HUES64 (cell line): ENCODE data around the gene ARL15.

ENCODE experiments used
- H3K27ac ChIP-seq: 2 replicates; pipeline ENCODE4 v1.7.0; 2013; ENCODE audit warnings: low read depth, low read length, inconsistent platforms
- H3K27me3 ChIP-seq: 2 replicates; pipeline ENCODE4 v1.6.1; 2013; ENCODE audit warnings: mild to moderate bottlenecking, low read length; ENCODE audit not compliant: insufficient read depth
- H3K36me3 ChIP-seq: 2 replicates; pipeline ENCODE4 v1.6.1; 2013; ENCODE audit warnings: mild to moderate bottlenecking, low read length; ENCODE audit not compliant: insufficient read depth
- H3K4me1 ChIP-seq: 2 replicates; pipeline ENCODE4 v1.6.1; 2013; ENCODE audit warnings: mild to moderate bottlenecking, low read length, moderate library complexity; ENCODE audit not compliant: insufficient read depth
- H3K4me3 ChIP-seq: 2 replicates; pipeline ENCODE4 v1.5.1; 2013; ENCODE audit warnings: mild to moderate bottlenecking, low read length, moderate library complexity
- H3K9ac ChIP-seq: 2 replicates; pipeline ENCODE4 v1.6.1; 2013; ENCODE audit warnings: mild to moderate bottlenecking, low read depth, low read length
- H3K9me3 ChIP-seq: 2 replicates; pipeline ENCODE4 v1.6.1; 2013; ENCODE audit warnings: low read depth, low read length; ENCODE audit not compliant: insufficient read depth
- WGBS: fragments of 150-250, 120-280 bp; methylation state at CpG from one replicate; pipeline ENCODE4 v1.1.7; 2013; ENCODE audit warnings: missing lambda C conversion rate; 5-methylcytosine and 5-hydroxymethylcytosine counted together

The ARL15 gene

GRCh38 chr5:53980061-53980460 is 330.3 kb downstream of the ARL15 start:
- Histone ChIP-seq H3K9me3 (no peaks in the 10 kb centered on the region; the same call in 1 of the 2 replicates), H3K27ac (no peak overlapping the region), H3K27me3 (no peaks in the 10 kb centered on the region), H3K36me3 (no peaks in the 10 kb centered on the region), H3K9ac (no peak overlapping the region), H3K4me1 (peaks cover 17% of the 10 kb centered on the region), H3K4me3 (no peak overlapping the region)

DNA sequence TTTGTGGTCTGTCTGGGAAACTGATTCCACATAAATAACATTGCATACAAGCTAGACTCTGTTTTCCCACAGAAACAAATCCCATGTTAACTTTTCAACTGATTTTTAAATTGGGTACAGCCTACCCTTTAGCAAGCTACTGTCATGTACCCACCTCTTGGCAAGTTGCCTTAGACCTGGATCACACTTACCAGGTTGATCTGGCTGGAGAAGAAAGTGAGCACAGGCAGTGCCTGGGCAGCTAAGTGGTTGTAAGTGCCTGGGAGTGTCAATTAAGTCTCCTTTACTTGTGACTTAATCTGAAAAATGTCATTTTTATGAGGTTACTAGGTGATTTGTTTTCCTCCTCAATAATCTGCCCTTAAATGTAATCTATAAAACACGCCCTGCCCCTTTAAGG is 336.4 kb downstream of the ARL15 start:
- H3K27me3 ChIP-seq = no peaks in the 10 kb centered on the region
- no peak overlapping the region for H3K4me3 ChIP-seq
- H3K36me3 ChIP-seq = no peaks in the 10 kb centered on the region
- no peak overlapping the region for H3K27ac ChIP-seq
- H3K9ac ChIP-seq = no peak overlapping the region
- no CpG with 5 or more reads among the region's 1 CpG for WGBS
- H3K9me3 ChIP-seq = no peaks in the 10 kb centered on the region
- H3K4me1 ChIP-seq = no peaks in the 10 kb centered on the region

DNA sequence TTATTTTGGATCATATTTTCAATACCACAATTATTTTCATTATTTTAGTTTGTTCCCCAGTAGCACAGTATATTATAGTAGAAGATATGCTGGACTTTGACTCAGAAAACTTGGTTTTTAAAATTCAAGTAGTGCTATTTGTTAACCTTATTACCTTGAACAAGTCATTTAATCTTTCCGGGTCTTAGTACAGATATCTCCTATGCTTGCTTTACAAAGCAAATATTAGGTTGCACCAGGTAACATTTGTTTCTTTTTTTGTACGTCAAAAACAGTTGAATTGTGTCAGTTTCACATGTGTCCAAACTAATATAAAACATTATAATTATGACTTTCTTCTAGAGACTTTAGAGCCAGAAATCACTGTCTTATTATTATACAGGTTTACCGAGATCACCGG is 338.1 kb downstream of the ARL15 start:
- H3K9me3 ChIP-seq = no peaks in the 10 kb centered on the region
- no peak overlapping the region for H3K4me3 ChIP-seq
- no peak overlapping the region for H3K9ac ChIP-seq
- no peaks in the 10 kb centered on the region for H3K4me1 ChIP-seq
- no peaks in the 10 kb centered on the region for H3K36me3 ChIP-seq
- H3K27me3 ChIP-seq = no peaks in the 10 kb centered on the region
- no peak overlapping the region for H3K27ac ChIP-seq
- 92% methylated on average over 3 of the region's 4 CpGs for WGBS

- Histone ChIP-seq H3K9me3 (no peaks in the 10 kb centered on the region), H3K4me3 (no peak overlapping the region), H3K27ac (no peak overlapping the region), H3K27me3 (no peaks in the 10 kb centered on the region), H3K9ac (no peak overlapping the region), H3K4me1 (no peaks in the 10 kb centered on the region), H3K36me3 (no peaks in the 10 kb centered on the region)
These were observed 338.8 kb downstream of the ARL15 start for GRCh38 chr5:53971551-53971950.

GRCh38 chr5:53971131-53971530 is 339.2 kb downstream of the ARL15 start:
- Histone ChIP-seq H3K4me1 (no peaks in the 10 kb centered on the region), H3K9ac (no peak overlapping the region), H3K4me3 (no peak overlapping the region), H3K27me3 (no peaks in the 10 kb centered on the region), H3K9me3 (no peaks in the 10 kb centered on the region), H3K36me3 (no peaks in the 10 kb centered on the region), H3K27ac (no peak overlapping the region)
- WGBS = 83% methylated on average over 2 of the region's 2 CpGs

DNA sequence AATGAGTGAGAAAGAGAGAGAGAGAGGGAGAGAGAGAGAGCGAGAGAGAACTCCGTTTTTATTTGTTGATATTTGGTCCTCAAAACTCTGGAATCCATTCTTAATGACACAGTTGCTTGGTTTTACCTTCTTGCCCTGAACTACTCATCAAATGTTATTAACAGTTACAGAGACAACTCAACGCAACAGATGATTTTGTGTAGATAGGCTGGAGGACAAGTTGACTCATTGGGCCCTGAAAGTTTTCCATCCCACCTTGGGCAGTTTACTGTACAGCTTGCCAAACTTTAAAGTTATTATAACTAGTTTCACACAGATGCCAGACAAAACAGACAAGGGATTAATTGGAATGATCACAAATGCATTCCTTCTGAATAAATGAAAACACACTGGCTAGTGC is 339.9 kb downstream of the ARL15 start:
- no peaks in the 10 kb centered on the region for H3K9me3 ChIP-seq

GRCh38 chr5:53969176-53969730 is 341.1 kb downstream of the ARL15 start:
- Histone ChIP-seq H3K4me3 (no peak overlapping the region), H3K9me3 (no peaks in the 10 kb centered on the region), H3K9ac (no peak overlapping the region), H3K27ac (no peak overlapping the region), H3K36me3 (no peaks in the 10 kb centered on the region), H3K4me1 (no peaks in the 10 kb centered on the region), H3K27me3 (no peaks in the 10 kb centered on the region)
- 93% methylated on average over 1 of the region's 2 CpGs for whole genome bisulfite sequencing

More for the DNA sequence above, 339.9 kb downstream of the ARL15 start:
- Histone ChIP-seq H3K27ac (no peak overlapping the region), H3K36me3 (no peaks in the 10 kb centered on the region), H3K4me1 (no peaks in the 10 kb centered on the region), H3K9ac (no peak overlapping the region), H3K4me3 (no peak overlapping the region), H3K27me3 (no peaks in the 10 kb centered on the region)
- 88% methylated on average over 3 of the region's 3 CpGs for WGBS

DNA sequence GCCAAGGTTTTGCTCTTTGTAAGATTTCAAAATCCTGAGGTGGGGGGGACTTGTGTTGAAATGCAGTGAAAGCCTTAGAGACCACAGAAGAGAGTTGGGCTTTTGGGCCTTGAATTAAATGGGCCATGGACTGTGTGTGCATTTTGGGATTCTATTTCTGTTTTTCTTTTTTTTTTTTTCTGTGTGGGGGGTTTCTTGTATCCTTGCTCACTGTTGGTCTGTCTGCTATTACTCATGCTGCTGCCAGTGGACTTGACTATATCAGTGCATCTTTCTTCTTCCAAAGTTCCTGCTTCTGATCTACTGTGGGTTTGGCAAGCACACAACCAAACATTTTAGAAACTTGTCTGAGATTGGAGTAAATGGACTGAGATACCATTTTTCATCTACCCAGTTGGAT is 344.9 kb downstream of the ARL15 start:
- H3K9me3 ChIP-seq = no peaks in the 10 kb centered on the region
- no peak overlapping the region for H3K27ac ChIP-seq
- H3K9ac ChIP-seq = no peak overlapping the region
- H3K4me1 ChIP-seq = no peaks in the 10 kb centered on the region
- no peaks in the 10 kb centered on the region for H3K27me3 ChIP-seq
- H3K36me3 ChIP-seq = no peaks in the 10 kb centered on the region
- no peak overlapping the region for H3K4me3 ChIP-seq

- 100% methylated on average over 1 of the region's 1 CpG for WGBS
- Histone ChIP-seq H3K4me1 (no peaks in the 10 kb centered on the region), H3K9me3 (no peaks in the 10 kb centered on the region), H3K9ac (no peak overlapping the region), H3K4me3 (no peak overlapping the region), H3K27me3 (no peaks in the 10 kb centered on the region), H3K27ac (no peak overlapping the region), H3K36me3 (no peaks in the 10 kb centered on the region)
These were observed 346.4 kb downstream of the ARL15 start for GRCh38 chr5:53963958-53964357.

- no peak overlapping the region for H3K4me3 ChIP-seq
- no peaks in the 10 kb centered on the region for H3K36me3 ChIP-seq
- H3K9ac ChIP-seq = no peak overlapping the region
- H3K27ac ChIP-seq = no peak overlapping the region
- H3K9me3 ChIP-seq = 0 out of 2 replicates have a peak, but pooled peaks cover 5% of the 10 kb centered on the region
- WGBS = no CpG with 5 or more reads among the region's 1 CpG
- no peaks in the 10 kb centered on the region for H3K27me3 ChIP-seq
- H3K4me1 ChIP-seq = no peaks in the 10 kb centered on the region
These were observed 348.1 kb downstream of the ARL15 start for GRCh38 chr5:53962306-53962705.

DNA sequence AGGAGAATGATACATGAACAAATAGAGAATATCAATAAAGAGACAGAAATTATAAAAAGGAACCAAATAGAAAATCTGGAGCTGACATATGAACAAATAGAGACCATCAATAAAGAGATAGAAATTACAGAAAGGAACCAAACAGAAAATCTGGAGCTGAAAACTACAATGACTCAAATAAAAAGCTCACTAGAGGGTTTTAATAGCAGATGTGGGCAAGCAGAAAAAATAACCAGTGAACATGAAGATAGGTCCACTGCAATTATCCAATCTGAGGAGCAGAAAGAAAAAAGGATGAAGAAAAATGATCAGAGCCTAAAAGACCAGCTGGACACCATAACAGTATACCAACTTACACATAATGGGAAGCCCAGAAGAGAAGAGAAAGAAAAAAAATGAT is 353.7 kb downstream of the ARL15 start:
- Histone ChIP-seq H3K36me3 (no peaks in the 10 kb centered on the region), H3K9ac (no peak overlapping the region), H3K9me3 (peaks cover 14% of the 10 kb centered on the region), H3K27ac (no peak overlapping the region), H3K4me3 (no peak overlapping the region), H3K27me3 (no peaks in the 10 kb centered on the region), H3K4me1 (peaks cover 6% of the 10 kb centered on the region)

DNA sequence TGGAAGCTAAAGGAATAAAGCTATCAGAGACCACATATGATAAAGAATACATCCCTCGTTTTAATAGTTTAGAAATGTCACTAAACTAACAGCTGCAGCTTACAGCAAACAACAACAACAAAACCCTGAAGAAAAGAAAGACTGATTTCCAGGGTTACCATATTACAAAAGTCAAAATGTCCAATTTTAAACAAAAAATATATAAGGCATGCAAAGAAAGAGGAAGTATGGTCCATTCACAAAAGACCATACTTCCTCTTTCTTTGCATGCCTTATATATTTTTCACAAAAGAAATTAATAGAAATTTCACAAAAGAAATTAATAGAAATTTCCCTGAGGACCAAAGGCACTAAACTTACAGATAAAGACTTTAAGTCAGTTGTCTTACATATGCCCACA is 354.2 kb downstream of the ARL15 start:
- no peaks in the 10 kb centered on the region for H3K27me3 ChIP-seq
- H3K9ac ChIP-seq = no peak overlapping the region
- peaks cover 6% of the 10 kb centered on the region for H3K4me1 ChIP-seq
- H3K4me3 ChIP-seq = no peak overlapping the region
- H3K9me3 ChIP-seq = peaks cover 14% of the 10 kb centered on the region
- no peaks in the 10 kb centered on the region for H3K36me3 ChIP-seq
- no peak overlapping the region for H3K27ac ChIP-seq
- WGBS = 88% methylated on average over 1 of the region's 1 CpG
